ENCODE results near the gene MAP1A. TPM values are rescaled to one million over a fixed set of nuclear protein-coding genes. Genes with fewer than 3 reads are reported as not detected.

MAP1A gene
- polyA plus RNA-seq, 1 donor from 2014 or later = 3.4 TPM

- Histone ChIP-seq H3K9me2 (ENCODE audit: insufficient read depth, low read length) (no peaks in the 10 kb centered on the region), H3K27me3 (ENCODE audit: insufficient read depth, low read depth, low read length) (no peaks in the 10 kb centered on the region), H4K20me1 (ENCODE audit: insufficient read depth) (no peaks in the 10 kb centered on the region), H3K79me2 (replicated peaks; ENCODE audit: insufficient read depth, low read length) (no peaks in the 10 kb centered on the region), H3F3A (ENCODE audit: insufficient read depth, low read length, poor library complexity, severe bottlenecking) (no peaks in the 10 kb centered on the region), H3K9me3 (ENCODE audit: low read length) (no peaks in the 10 kb centered on the region), H3K9ac (ENCODE audit: low read length) (no peak overlapping the region), H3K27ac (ENCODE audit: low read length) (no peak overlapping the region), H2AFZ (ENCODE audit: low read depth, low read length) (no peak overlapping the region), H3K4me3 (ENCODE audit: low read length) (no peak overlapping the region), H3K4me2 (ENCODE audit: low read length) (no peak overlapping the region), H3K36me3 (ENCODE audit: insufficient read depth, low read length) (peaks cover 4% of the 10 kb centered on the region)
- TF ChIP-seq EP300 (conservative IDR thresholded peaks at IDR 0.05; ENCODE audit: poor library complexity, severe bottlenecking) (no peak), CTCF (IDR thresholded peaks at IDR 0.05; ENCODE audit: poor library complexity, severe bottlenecking) (no peak), REST (IDR thresholded peaks at IDR 0.05; ENCODE audit: borderline replicate concordance) (no peak), EZH2 (IDR thresholded peaks at IDR 0.05; ENCODE audit: borderline replicate concordance, insufficient read depth, low read length, poor library complexity, severe bottlenecking) (no peak), RAD21 (conservative IDR thresholded peaks at IDR 0.05) (no peak), POLR2AphosphoS5 (IDR thresholded peaks at IDR 0.05) (no peak)
Measured at GRCh38 chr15:43534897-43535296, 17.5 kb downstream of the MAP1A start.

GRCh38 chr15:43538091-43538490 lies 20.7 kb downstream of the MAP1A start:
- no peaks in the 10 kb centered on the region for H3K27me3 ChIP-seq (ENCODE audit: insufficient read depth, low read depth, low read length)
- no peak overlapping the region for H3K4me3 ChIP-seq (ENCODE audit: low read length)
- H3K9ac ChIP-seq (ENCODE audit: low read length) = no peak overlapping the region
- H4K20me1 ChIP-seq (ENCODE audit: insufficient read depth) = no peaks in the 10 kb centered on the region
- no peaks in the 10 kb centered on the region for H3K36me3 ChIP-seq (ENCODE audit: insufficient read depth, low read length)
- TF ChIP-seq POLR2AphosphoS5 (IDR thresholded peaks at IDR 0.05) (no peak), SMC3 (conservative IDR thresholded peaks at IDR 0.05; ENCODE audit: poor library complexity) (no peak), EP300 (conservative IDR thresholded peaks at IDR 0.05; ENCODE audit: poor library complexity, severe bottlenecking) (no peak), REST (IDR thresholded peaks at IDR 0.05; ENCODE audit: borderline replicate concordance) (no peak), EZH2 (IDR thresholded peaks at IDR 0.05; ENCODE audit: borderline replicate concordance, insufficient read depth, low read length, poor library complexity, severe bottlenecking) (no peak), CTCF (IDR thresholded peaks at IDR 0.05; ENCODE audit: poor library complexity, severe bottlenecking) (no peak)
- no peaks in the 10 kb centered on the region for H3K79me2 ChIP-seq (replicated peaks; ENCODE audit: insufficient read depth, low read length)
- H3K4me2 ChIP-seq (ENCODE audit: low read length) = no peak overlapping the region
- H3K27ac ChIP-seq (ENCODE audit: low read length) = no peak overlapping the region
- no peak overlapping the region for H2AFZ ChIP-seq (ENCODE audit: low read depth, low read length)
- no peaks in the 10 kb centered on the region for H3F3A ChIP-seq (ENCODE audit: insufficient read depth, low read length, poor library complexity, severe bottlenecking)
- no peaks in the 10 kb centered on the region for H3K9me2 ChIP-seq (ENCODE audit: insufficient read depth, low read length)
- H3K9me3 ChIP-seq (ENCODE audit: low read length) = no peaks in the 10 kb centered on the region

Data from neural cell (in vitro differentiated cells).